ENCODE data around the gene DYRK3.
A peak's percentile ranks its signal among the peaks of the same experiment; 100 is the strongest.

DYRK3 gene

DNA sequence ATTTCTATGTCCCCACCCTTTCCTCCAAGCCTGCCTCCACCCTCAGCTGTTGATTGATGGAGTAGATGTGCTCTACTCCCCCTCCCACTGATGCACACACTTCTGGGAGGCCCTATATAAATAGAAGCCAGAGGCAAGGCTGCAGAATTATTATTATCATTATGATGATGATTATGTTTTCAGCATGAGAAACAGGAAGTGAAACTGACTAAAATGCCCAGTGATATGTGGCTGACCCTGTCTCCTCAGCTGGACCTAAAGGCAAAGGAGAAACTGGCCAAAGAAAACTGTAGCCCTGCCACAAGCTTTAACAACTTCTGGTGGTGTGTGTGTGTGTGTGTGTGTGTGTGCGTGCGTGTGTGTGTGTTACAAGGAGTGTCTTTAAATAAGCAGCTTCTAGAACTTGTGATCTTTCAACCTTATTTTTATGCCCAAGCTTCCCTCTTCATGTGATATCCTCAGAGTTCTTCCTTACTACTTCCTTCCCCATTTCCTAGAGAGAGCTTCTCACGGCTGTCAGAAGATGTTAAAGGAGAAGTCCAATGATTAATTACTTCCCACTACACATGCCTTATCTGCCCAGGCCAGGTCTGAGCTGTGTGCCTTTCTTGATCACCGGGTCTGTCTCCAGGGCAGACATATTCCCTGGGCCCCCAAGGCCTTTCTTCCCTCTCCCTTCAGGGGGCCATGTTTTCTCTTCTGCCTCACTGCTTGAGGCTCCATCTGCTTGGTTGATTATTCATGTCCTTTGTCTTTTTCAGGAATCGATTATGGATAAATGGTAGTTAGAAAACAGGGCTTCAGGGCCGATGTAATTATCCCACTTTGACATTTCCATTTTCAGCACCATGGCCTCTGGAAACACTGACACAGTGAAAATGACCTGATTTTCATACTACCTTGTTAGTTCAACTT, 37.8 kb downstream of the DYRK3 start:
- peak; percentile 59 for DNase-seq (ENCODE audit: low read depth)
- no peak overlapping the region for H3K4me3 ChIP-seq (ENCODE audit: low read depth, low read length)
- TF ChIP-seq, protein P1, sequence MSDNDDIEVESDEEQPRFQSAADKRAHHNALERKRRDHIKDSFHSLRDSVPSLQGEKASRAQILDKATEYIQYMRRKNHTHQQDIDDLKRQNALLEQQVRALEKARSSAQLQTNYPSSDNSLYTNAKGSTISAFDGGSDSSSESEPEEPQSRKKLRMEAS (IDR thresholded peaks at IDR 0.05; ENCODE audit: low read depth, low read length) = no peak
- TF ChIP-seq POLR2A (IDR thresholded peaks at IDR 0.05; ENCODE audit: extremely low read depth, insufficient read length) (no peak), MYC (IDR thresholded peaks at IDR 0.05; ENCODE audit: low read depth, low read length) (no peak)
- TF ChIP-seq, protein P2, sequence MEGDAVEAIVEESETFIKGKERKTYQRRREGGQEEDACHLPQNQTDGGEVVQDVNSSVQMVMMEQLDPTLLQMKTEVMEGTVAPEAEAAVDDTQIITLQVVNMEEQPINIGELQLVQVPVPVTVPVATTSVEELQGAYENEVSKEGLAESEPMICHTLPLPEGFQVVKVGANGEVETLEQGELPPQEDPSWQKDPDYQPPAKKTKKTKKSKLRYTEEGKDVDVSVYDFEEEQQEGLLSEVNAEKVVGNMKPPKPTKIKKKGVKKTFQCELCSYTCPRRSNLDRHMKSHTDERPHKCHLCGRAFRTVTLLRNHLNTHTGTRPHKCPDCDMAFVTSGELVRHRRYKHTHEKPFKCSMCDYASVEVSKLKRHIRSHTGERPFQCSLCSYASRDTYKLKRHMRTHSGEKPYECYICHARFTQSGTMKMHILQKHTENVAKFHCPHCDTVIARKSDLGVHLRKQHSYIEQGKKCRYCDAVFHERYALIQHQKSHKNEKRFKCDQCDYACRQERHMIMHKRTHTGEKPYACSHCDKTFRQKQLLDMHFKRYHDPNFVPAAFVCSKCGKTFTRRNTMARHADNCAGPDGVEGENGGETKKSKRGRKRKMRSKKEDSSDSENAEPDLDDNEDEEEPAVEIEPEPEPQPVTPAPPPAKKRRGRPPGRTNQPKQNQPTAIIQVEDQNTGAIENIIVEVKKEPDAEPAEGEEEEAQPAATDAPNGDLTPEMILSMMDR (IDR thresholded peaks at IDR 0.05; ENCODE audit: low read depth, low read length) = no peak

DNA sequence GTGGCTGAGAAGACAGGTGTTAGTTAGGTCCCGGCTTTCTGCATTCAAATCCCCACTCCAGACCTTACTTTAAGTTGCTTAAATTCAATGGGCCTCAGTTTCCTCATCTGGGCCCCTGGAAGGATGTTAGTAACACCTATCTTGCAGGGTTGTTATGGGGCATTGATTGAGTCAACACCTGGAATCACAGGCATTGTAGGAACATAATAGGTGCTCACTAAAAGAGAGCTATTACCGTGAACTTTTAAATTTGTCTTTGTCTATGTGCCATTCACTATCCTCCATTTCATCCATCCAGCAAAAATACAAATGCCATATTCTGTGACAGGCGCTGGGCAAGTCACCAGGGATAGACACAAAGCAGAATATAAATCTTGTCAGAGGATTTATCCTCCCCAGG, 38.9 kb downstream of the DYRK3 start:
- DNase-seq (ENCODE audit: low read depth) = no peak

DNA sequence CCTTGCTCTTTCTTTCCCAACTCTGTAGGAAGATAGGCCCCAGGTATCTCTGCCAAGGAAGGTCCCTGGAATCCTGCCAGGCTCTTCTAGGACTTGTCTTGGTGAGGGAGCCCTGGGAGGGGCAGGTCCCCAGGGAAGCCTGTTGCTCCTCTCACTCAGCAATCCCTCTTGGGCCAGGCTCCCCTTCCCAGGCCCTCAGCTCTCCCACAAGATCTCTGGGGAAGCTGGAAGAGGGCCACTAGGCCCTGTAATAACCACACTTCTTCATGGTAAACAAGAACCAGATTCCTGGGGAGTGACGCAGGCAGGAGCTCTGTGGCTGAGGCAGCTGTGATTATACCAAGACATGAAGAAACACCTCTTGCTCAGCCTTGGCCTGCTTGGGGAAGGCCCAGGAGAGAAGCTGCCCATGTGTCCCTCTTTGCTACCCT, 39.4 kb downstream of the DYRK3 start:
- DNase-seq (ENCODE audit: low read depth) = no peak
- TF ChIP-seq, protein P2 (IDR thresholded peaks at IDR 0.05; ENCODE audit: low read depth, low read length) = no peak
- TF ChIP-seq POLR2A (IDR thresholded peaks at IDR 0.05; ENCODE audit: extremely low read depth, insufficient read length) (no peak), MYC (IDR thresholded peaks at IDR 0.05; ENCODE audit: low read depth, low read length) (no peak)
- TF ChIP-seq, protein P1 (IDR thresholded peaks at IDR 0.05; ENCODE audit: low read depth, low read length) = no peak
- H3K4me3 ChIP-seq (ENCODE audit: low read depth, low read length) = no peak overlapping the region

More for the DNA sequence above, 38.9 kb downstream of the DYRK3 start:
- TF ChIP-seq, protein P1 (IDR thresholded peaks at IDR 0.05; ENCODE audit: low read depth, low read length) = no peak
- no peak for TF ChIP-seq POLR2A (IDR thresholded peaks at IDR 0.05; ENCODE audit: extremely low read depth, insufficient read length)
- TF ChIP-seq, protein P2 (IDR thresholded peaks at IDR 0.05; ENCODE audit: low read depth, low read length) = no peak
- TF ChIP-seq MYC (IDR thresholded peaks at IDR 0.05; ENCODE audit: low read depth, low read length) = no peak
- H3K4me3 ChIP-seq (ENCODE audit: low read depth, low read length) = no peak overlapping the region

DNA sequence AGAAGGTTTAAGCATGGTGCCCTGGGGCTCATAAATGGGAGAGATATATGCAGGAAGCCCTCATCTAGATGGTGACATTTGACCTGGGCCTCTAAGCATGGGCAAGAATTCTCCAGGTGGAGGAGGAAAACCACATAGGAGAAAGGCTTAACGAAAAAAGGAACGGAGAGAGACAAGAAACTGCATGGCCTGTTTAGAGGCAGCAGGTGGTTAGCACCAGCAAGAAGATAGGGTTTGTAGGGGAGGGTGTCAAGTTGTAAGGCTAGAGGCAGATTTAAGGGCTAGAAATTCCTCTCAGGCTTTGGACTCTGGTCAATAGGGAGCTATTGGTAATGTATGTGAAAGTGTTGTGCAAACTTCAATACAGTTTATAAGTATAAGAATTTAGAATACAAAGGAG, 41.2 kb downstream of the DYRK3 start:
- TF ChIP-seq MYC (IDR thresholded peaks at IDR 0.05; ENCODE audit: low read depth, low read length) = no peak
- TF ChIP-seq, protein P2 (IDR thresholded peaks at IDR 0.05; ENCODE audit: low read depth, low read length) = no peak
- TF ChIP-seq, protein P1 (IDR thresholded peaks at IDR 0.05; ENCODE audit: low read depth, low read length) = no peak
- no peak for TF ChIP-seq POLR2A (IDR thresholded peaks at IDR 0.05; ENCODE audit: extremely low read depth, insufficient read length)
- H3K4me3 ChIP-seq (ENCODE audit: low read depth, low read length) = no peak overlapping the region

DNA sequence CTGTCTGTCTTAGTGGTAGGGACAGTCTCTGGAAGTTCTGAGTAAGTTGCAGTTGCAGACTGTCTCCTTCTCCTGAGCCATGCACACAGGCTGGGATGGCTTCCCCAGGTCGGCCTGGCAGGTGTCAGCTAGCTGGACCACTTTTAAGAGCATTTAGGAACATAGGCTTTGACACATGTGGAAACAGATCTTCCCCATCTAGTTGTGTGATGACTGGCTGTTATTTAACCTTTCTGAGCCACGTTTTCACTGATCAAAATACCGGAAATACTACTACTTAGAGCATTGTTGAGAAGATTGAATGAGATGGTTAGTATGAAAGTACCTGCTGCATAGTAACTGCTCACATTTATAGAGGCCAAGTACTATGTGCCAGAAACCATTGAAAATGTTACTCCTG, 43.2 kb downstream of the DYRK3 start:
- TF ChIP-seq, protein P2 (IDR thresholded peaks at IDR 0.05; ENCODE audit: low read depth, low read length) = no peak
- TF ChIP-seq POLR2A (IDR thresholded peaks at IDR 0.05; ENCODE audit: extremely low read depth, insufficient read length) = no peak
- TF ChIP-seq, protein P1 (IDR thresholded peaks at IDR 0.05; ENCODE audit: low read depth, low read length) = no peak
- no peak for TF ChIP-seq MYC (IDR thresholded peaks at IDR 0.05; ENCODE audit: low read depth, low read length)
- DNase-seq (ENCODE audit: low read depth) = no peak
- H3K4me3 ChIP-seq (ENCODE audit: low read depth, low read length) = no peak overlapping the region

More for the DNA sequence above, 41.2 kb downstream of the DYRK3 start:
- DNase-seq (ENCODE audit: low read depth) = no peak

All from NB4 (cell line).